IMR-90 (cell line): ENCODE data around the gene IL1R2. TPM values are rescaled to one million over a fixed set of nuclear protein-coding genes. Genes with fewer than 3 reads are reported as not detected.

Experiments
- ATAC-seq: fragments of 200-7000 bp; cut with Tn5 transposase; 2 replicates; pipeline ENCODE4 v1.9.1; 2020; ENCODE audit warnings: low read depth, mild to moderate bottlenecking, moderate library complexity
- BruUV-seq: library from RNA; stranded (reverse); fragments of 400-500 nt; replicated peaks from 2 replicates; lab custom pipeline; 2021; lab: Mats Ljungman, UMichigan
- CTCF ChIA-PET: fragments of 300-600 bp; formaldehyde crosslinking; extraction: SDS; loops from one replicate; lab custom pipeline; 2021; ENCODE audit warnings: antibody characterized with exemption; lab: Yijun Ruan, JAX
- POLR2A ChIA-PET: fragments of 300-600 bp; sonication (Branson Sonifier 250); formaldehyde crosslinking; loops from one replicate; lab custom pipeline; 2022; ENCODE audit warnings: antibody characterized with exemption; ENCODE audit not compliant: unreplicated experiment; lab: Charles Lee
- DNase-seq: peaks from one replicate; pipeline ENCODE4 v3.0.0; 2013
- H2AFZ ChIP-seq: replicated peaks from 2 replicates; pipeline ENCODE3; 2013; ENCODE audit warnings: low read length, mild to moderate bottlenecking; ENCODE audit not compliant: poor library complexity
- H2AK5ac ChIP-seq: 2 replicates; pipeline ENCODE4 v1.6.1; 2013; ENCODE audit warnings: low read depth, low read length, inconsistent platforms
- H2AK9ac ChIP-seq: replicated peaks from 2 replicates; pipeline ENCODE3; 2013; ENCODE audit warnings: mild to moderate bottlenecking, low read depth, low read length, moderate library complexity; ENCODE audit not compliant: poor library complexity
- H2BK120ac ChIP-seq: 2 replicates; pipeline ENCODE4 v1.6.1; 2013; ENCODE audit warnings: low read depth, low read length, inconsistent platforms
- H2BK15ac ChIP-seq: 3 replicates; pipeline ENCODE4 v1.6.1; 2013; ENCODE audit warnings: low read depth, low read length, inconsistent platforms
- H2BK20ac ChIP-seq: 2 replicates; pipeline ENCODE4 v1.6.1; 2013; ENCODE audit warnings: low read depth, mild to moderate bottlenecking, inconsistent platforms, low read length, moderate library complexity
- H2BK5ac ChIP-seq: 2 replicates; pipeline ENCODE4 v1.6.1; 2013; ENCODE audit warnings: mild to moderate bottlenecking, low read depth, low read length, inconsistent platforms; ENCODE audit not compliant: poor library complexity, severe bottlenecking
- H3K14ac ChIP-seq: replicated peaks from 2 replicates; pipeline ENCODE4 v1.6.1; 2013; ENCODE audit warnings: low read depth, low read length, inconsistent platforms
- H3K18ac ChIP-seq: 2 replicates; pipeline ENCODE4 v1.6.1; 2013; ENCODE audit warnings: low read depth, low read length, control low read depth
- H3K23ac ChIP-seq: 2 replicates; pipeline ENCODE4 v1.6.1; 2013; ENCODE audit warnings: low read depth, low read length, inconsistent platforms
- H3K27ac ChIP-seq: 2 replicates; pipeline ENCODE4 v1.5.1; 2013; ENCODE audit warnings: mild to moderate bottlenecking, control low read depth, low read length; ENCODE audit not compliant: insufficient read depth
- H3K27me3 ChIP-seq: 2 replicates; pipeline ENCODE4 v1.6.1; 2013; ENCODE audit warnings: low read length; ENCODE audit not compliant: control insufficient read depth, insufficient read depth
- H3K36me3 ChIP-seq: 2 replicates; pipeline ENCODE4 v1.6.1; 2013; ENCODE audit warnings: low read length, mixed read lengths; ENCODE audit not compliant: control insufficient read depth, insufficient read depth
- H3K4ac ChIP-seq: 2 replicates; pipeline ENCODE4 v1.6.1; 2013; ENCODE audit warnings: low read depth, low read length, inconsistent platforms
- H3K4me1 ChIP-seq: 2 replicates; pipeline ENCODE4 v1.6.1; 2013; ENCODE audit warnings: low read length, mixed read lengths; ENCODE audit not compliant: control insufficient read depth, insufficient read depth
- H3K4me2 ChIP-seq: 2 replicates; pipeline ENCODE4 v1.6.1; 2013; ENCODE audit warnings: low read depth, mild to moderate bottlenecking, control low read depth, low read length, moderate library complexity
- H3K4me3 ChIP-seq: 2 replicates; pipeline ENCODE4 v1.5.1; 2013; ENCODE audit warnings: low read depth, mild to moderate bottlenecking, control low read depth, low read length, moderate library complexity; ENCODE audit not compliant: insufficient read depth
- H3K56ac ChIP-seq: 2 replicates; pipeline ENCODE4 v1.6.1; 2013; ENCODE audit warnings: low read length, inconsistent platforms; ENCODE audit not compliant: insufficient read depth; ENCODE audit errors: extremely low read depth
- H3K79me1 ChIP-seq, 2 experiments: 2 replicates each; pipeline ENCODE4 v1.6.1; 2013; ENCODE audit warnings: low read length in 2 of 2, inconsistent platforms in 1 of 2, low read depth in 1 of 2
- H3K9ac ChIP-seq: 2 replicates; pipeline ENCODE4 v1.6.1; 2013; ENCODE audit warnings: low read depth, low read length, control low read depth
- H3K9me1 ChIP-seq: 2 replicates; pipeline ENCODE4 v1.6.1; 2013; ENCODE audit warnings: low read length, inconsistent platforms; ENCODE audit not compliant: insufficient read depth
- H3K9me3 ChIP-seq: 2 replicates; pipeline ENCODE4 v1.6.1; 2013; ENCODE audit warnings: low read length; ENCODE audit not compliant: control insufficient read depth, insufficient read depth
- H4K20me1 ChIP-seq: 2 replicates; pipeline ENCODE4 v1.6.1; 2013; ENCODE audit warnings: low read length, inconsistent platforms; ENCODE audit not compliant: insufficient read depth
- H4K5ac ChIP-seq: 2 replicates; pipeline ENCODE4 v1.6.1; 2013; ENCODE audit warnings: mild to moderate bottlenecking, low read depth, low read length, control low read depth
- H4K8ac ChIP-seq, 2 experiments: 2 replicates each; pipeline ENCODE4 v1.6.1; 2013; ENCODE audit warnings: low read depth in 2 of 2, low read length in 2 of 2, control low read depth in 1 of 2, inconsistent platforms in 1 of 2
- H4K91ac ChIP-seq: 2 replicates; pipeline ENCODE4 v1.6.1; 2013; ENCODE audit warnings: low read depth, low read length, inconsistent platforms; ENCODE audit not compliant: insufficient read depth
- BHLHE40 ChIP-seq: fragments of 150-350 bp; IDR thresholded peaks from 2 replicates; pipeline ENCODE4 v1.6.1; 2016; ENCODE audit warnings: mild to moderate bottlenecking, low read depth, low read length
- CEBPB ChIP-seq: IDR thresholded peaks from 2 replicates; pipeline ENCODE4 v1.6.1; 2012; ENCODE audit warnings: low read depth, low read length, improper control_type of control experiment
- CHD1 ChIP-seq: IDR thresholded peaks from 2 replicates; pipeline ENCODE4 v1.6.1; 2012; ENCODE audit warnings: low read depth, low read length, improper control_type of control experiment
- FOS ChIP-seq: fragments of 150-350 bp; IDR thresholded peaks from 2 replicates; pipeline ENCODE4 v1.6.1; 2016; ENCODE audit warnings: low read depth, low read length
- MAFK ChIP-seq: IDR thresholded peaks from 2 replicates; pipeline ENCODE4 v1.6.1; 2012; ENCODE audit warnings: low read depth, low read length, improper control_type of control experiment
- MAZ ChIP-seq: IDR thresholded peaks from 2 replicates; pipeline ENCODE4 v1.6.1; 2012; ENCODE audit warnings: low read depth, mild to moderate bottlenecking, low read length, improper control_type of control experiment, moderate library complexity, borderline replicate concordance
- MXI1 ChIP-seq: IDR thresholded peaks from 2 replicates; pipeline ENCODE4 v1.6.1; 2012; ENCODE audit warnings: low read depth, mild to moderate bottlenecking, low read length, moderate library complexity, borderline replicate concordance
- NFE2L2 ChIP-seq: fragments of 150-350 bp; IDR thresholded peaks from 2 replicates; pipeline ENCODE4 v1.6.1; 2016; ENCODE audit warnings: low read depth, mild to moderate bottlenecking, low read length
- POLR2A ChIP-seq: IDR thresholded peaks from 2 replicates; pipeline ENCODE4 v1.6.1; 2012; ENCODE audit warnings: mild to moderate bottlenecking, low read depth, low read length
- RAD21 ChIP-seq: IDR thresholded peaks from 2 replicates; pipeline ENCODE4 v1.6.1; 2012; ENCODE audit warnings: low read length, improper control_type of control experiment
- RFX5 ChIP-seq: IDR thresholded peaks from 2 replicates; pipeline ENCODE4 v1.8.0; 2012; ENCODE audit warnings: low read depth, mild to moderate bottlenecking, low read length, moderate library complexity
- SMC3 ChIP-seq: fragments of 150-350 bp; IDR thresholded peaks from 2 replicates; pipeline ENCODE4 v1.6.1; 2016; ENCODE audit warnings: low read depth, mild to moderate bottlenecking, antibody characterized with exemption, low read length, moderate library complexity
- WGBS, 2 experiments: methylation state at CpG; one replicate each; pipeline versions ENCODE4 v1.1.5 to v1.1.7; 2013; ENCODE audit warnings: missing lambda C conversion rate in 2 of 2; ENCODE audit not compliant: insufficient read length in 1 of 2; ENCODE audit errors: extremely low coverage in 2 of 2; 5-methylcytosine and 5-hydroxymethylcytosine counted together
- dilution Hi-C: fragments of 300-500 bp; cut with HindIII; formaldehyde crosslinking; loops from one replicate; pipeline ENCODE4 v1.14.3; 2018; ENCODE audit warnings: low sequenced_read_pairs; ENCODE audit not compliant: unreplicated experiment
- in situ Hi-C: fragments of 300-500 bp; cut with MboI; formaldehyde crosslinking; loops from 3 replicates; pipeline ENCODE4 v1.14.3; 2019; ENCODE audit warnings: low sequenced_read_pairs, inconsistent platforms, mixed read lengths
- intact Hi-C: fragments of 100-400 bp; cut with micrococcal nuclease; formaldehyde crosslinking; loops from 2 replicates; pipeline ENCODE4 v1.10.0; 2022
- polyA plus RNA-seq, 3 experiments: library from polyadenylated mRNA; depleted of rRNA; stranded (reverse); fragments of >200 nt; gene quantifications; 2 replicates each; pipeline ENCODE4 v1.2.3, GENCODE V29; 2012; ENCODE audit warnings: low replicate concordance in 1 of 3
- total RNA-seq: library from RNA; depleted of rRNA; stranded (reverse); fragments of >200 nt; gene quantifications from 2 replicates; pipeline ENCODE4 v1.2.3, GENCODE V29; 2012
- TF ChIP-seq, protein P1 (sequence below): fragments of 150-350 bp; IDR thresholded peaks from 2 replicates; pipeline ENCODE4 v1.6.1; 2016; ENCODE audit warnings: low read depth, mild to moderate bottlenecking, low read length, moderate library complexity, borderline replicate concordance
- TF ChIP-seq, protein P2 (sequence below): conservative IDR thresholded peaks from 2 replicates; pipeline ENCODE4 v1.5.1; 2012; ENCODE audit warnings: mild to moderate bottlenecking, low read depth, low read length, improper control_type of control experiment
- TF ChIP-seq, protein P3 (sequence below): fragments of 150-350 bp; IDR thresholded peaks from 2 replicates; pipeline ENCODE4 v1.6.1; 2017; ENCODE audit warnings: mild to moderate bottlenecking, antibody characterized with exemption, low read length, low read depth

IL1R2 gene
- total and polyA plus RNA-seq, 2 of the 4 experiments (the other 2 are of a cell fraction), result not detected

DNA sequence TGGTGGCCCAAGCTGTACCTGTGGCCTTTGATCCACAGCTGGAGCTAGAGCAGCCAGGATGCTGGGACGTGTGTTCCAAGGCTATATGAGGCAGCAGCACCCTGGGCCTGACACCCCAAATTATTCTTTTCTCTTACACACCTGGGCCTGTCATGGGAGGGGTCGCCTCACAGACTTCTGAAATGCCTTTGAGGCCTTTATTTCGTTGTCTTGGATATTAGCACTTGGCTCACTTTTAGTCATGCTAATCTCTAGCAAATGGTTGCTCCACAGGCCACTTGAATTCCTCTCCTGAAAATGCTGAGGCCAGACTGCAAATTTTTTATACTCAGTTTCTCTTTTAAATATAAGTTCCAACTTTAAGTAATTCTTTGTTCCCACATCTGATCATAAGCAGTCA is 22.0 kb upstream of the IL1R2 start:
- dilution Hi-C loops, result no loop called here
- intact Hi-C loops, result no loop called here
- POLR2A ChIA-PET, result no interaction called here

More for the DNA sequence above, 22.0 kb upstream of the IL1R2 start:
- H2AFZ ChIP-seq, result no peak overlapping the region
- no peak for DNase-seq
- no peak overlapping the region for H2BK5ac ChIP-seq
- H3K4me1 ChIP-seq, result peaks cover 13% of the 10 kb centered on the region
- no peak overlapping the region for H4K5ac ChIP-seq
- no peaks in the 10 kb centered on the region for H3K79me1 ChIP-seq
- CTCF ChIA-PET, result no interaction called here
- H3K56ac ChIP-seq, result no peak overlapping the region
- H3K4ac ChIP-seq, result no peak overlapping the region
- H3K9me1 ChIP-seq, result no peaks in the 10 kb centered on the region
- no peak overlapping the region for H3K4me2 ChIP-seq
- peaks cover 7% of the 10 kb centered on the region for H3K27me3 ChIP-seq
- ATAC-seq, result no peak
- H2AK9ac ChIP-seq, result no peak overlapping the region
- H3K9ac ChIP-seq, result no peak overlapping the region
- H3K18ac ChIP-seq, result no peak overlapping the region
- H2BK20ac ChIP-seq, result no peak overlapping the region
- no peak overlapping the region for H4K8ac ChIP-seq
- BruUV-seq, result no TSS peak
- in situ Hi-C loops, result no loop called here
- no peak overlapping the region for H4K91ac ChIP-seq
- H3K36me3 ChIP-seq, result no peaks in the 10 kb centered on the region
- no peak overlapping the region for H2AK5ac ChIP-seq
- H2BK120ac ChIP-seq, result no peak overlapping the region
- no peak overlapping the region for H3K4me3 ChIP-seq
- no peak overlapping the region for H3K14ac ChIP-seq
- TF ChIP-seq, protein P1, sequence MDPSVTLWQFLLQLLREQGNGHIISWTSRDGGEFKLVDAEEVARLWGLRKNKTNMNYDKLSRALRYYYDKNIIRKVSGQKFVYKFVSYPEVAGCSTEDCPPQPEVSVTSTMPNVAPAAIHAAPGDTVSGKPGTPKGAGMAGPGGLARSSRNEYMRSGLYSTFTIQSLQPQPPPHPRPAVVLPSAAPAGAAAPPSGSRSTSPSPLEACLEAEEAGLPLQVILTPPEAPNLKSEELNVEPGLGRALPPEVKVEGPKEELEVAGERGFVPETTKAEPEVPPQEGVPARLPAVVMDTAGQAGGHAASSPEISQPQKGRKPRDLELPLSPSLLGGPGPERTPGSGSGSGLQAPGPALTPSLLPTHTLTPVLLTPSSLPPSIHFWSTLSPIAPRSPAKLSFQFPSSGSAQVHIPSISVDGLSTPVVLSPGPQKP, result no peak
- TF ChIP-seq MAZ, result no peak
- TF ChIP-seq MXI1, result no peak
- no peak for TF ChIP-seq SMC3
- no peak for TF ChIP-seq RAD21
- TF ChIP-seq NFE2L2, result no peak
- TF ChIP-seq CEBPB, result no peak
- TF ChIP-seq POLR2A, result no peak
- TF ChIP-seq CHD1, result no peak
- no peak for TF ChIP-seq RFX5
- TF ChIP-seq MAFK, result no peak
- TF ChIP-seq FOS, result no peak
- TF ChIP-seq BHLHE40, result no peak
- TF ChIP-seq, protein P2, sequence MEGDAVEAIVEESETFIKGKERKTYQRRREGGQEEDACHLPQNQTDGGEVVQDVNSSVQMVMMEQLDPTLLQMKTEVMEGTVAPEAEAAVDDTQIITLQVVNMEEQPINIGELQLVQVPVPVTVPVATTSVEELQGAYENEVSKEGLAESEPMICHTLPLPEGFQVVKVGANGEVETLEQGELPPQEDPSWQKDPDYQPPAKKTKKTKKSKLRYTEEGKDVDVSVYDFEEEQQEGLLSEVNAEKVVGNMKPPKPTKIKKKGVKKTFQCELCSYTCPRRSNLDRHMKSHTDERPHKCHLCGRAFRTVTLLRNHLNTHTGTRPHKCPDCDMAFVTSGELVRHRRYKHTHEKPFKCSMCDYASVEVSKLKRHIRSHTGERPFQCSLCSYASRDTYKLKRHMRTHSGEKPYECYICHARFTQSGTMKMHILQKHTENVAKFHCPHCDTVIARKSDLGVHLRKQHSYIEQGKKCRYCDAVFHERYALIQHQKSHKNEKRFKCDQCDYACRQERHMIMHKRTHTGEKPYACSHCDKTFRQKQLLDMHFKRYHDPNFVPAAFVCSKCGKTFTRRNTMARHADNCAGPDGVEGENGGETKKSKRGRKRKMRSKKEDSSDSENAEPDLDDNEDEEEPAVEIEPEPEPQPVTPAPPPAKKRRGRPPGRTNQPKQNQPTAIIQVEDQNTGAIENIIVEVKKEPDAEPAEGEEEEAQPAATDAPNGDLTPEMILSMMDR, result no peak
- TF ChIP-seq, protein P3, sequence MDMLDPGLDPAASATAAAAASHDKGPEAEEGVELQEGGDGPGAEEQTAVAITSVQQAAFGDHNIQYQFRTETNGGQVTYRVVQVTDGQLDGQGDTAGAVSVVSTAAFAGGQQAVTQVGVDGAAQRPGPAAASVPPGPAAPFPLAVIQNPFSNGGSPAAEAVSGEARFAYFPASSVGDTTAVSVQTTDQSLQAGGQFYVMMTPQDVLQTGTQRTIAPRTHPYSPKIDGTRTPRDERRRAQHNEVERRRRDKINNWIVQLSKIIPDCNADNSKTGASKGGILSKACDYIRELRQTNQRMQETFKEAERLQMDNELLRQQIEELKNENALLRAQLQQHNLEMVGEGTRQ, result no peak
- H3K9me3 ChIP-seq, result peaks cover 2% of the 10 kb centered on the region; the same call in 1 of the 2 replicates
- no peaks in the 10 kb centered on the region for H4K20me1 ChIP-seq
- WGBS, 2 experiments, result 49% methylated on average over 2 of the region's 3 CpGs; no CpG with 5 or more reads in 1 of the 2 experiments
- no peak overlapping the region for H3K27ac ChIP-seq
- H2BK15ac ChIP-seq, result no peak overlapping the region
- no peak overlapping the region for H3K23ac ChIP-seq
